OCI-LY7 (cell line): ENCODE results near the gene ARHGEF40. TPM values are rescaled to one million over a fixed set of nuclear protein-coding genes. Genes with fewer than 3 reads are reported as not detected.

Experiments
- BruUV-seq: library from RNA; stranded (reverse); fragments of 400-500 nt; replicated peaks from 2 replicates; lab custom pipeline; 2021; lab: Mats Ljungman, UMichigan
- CTCF ChIA-PET: fragments of 300-600 bp; sonication (Branson Sonifier 250); formaldehyde crosslinking; loops from one replicate; lab custom pipeline; 2022; ENCODE audit warnings: antibody characterized with exemption; ENCODE audit not compliant: unreplicated experiment; lab: Charles Lee
- POLR2A ChIA-PET: fragments of 300-600 bp; sonication (Branson Sonifier 250); formaldehyde crosslinking; loops from one replicate; lab custom pipeline; 2022; ENCODE audit warnings: antibody characterized with exemption; lab: Charles Lee
- DNase-seq: peaks from one replicate; pipeline ENCODE4 v3.0.0-alpha.2; 2015; ENCODE audit warnings: low spot score
- H2AFZ ChIP-seq: fragments of 200-600 bp; sonication (generic), shearing (Covaris generic); 2 replicates; pipeline ENCODE4 v1.6.1; 2014; ENCODE audit warnings: mild to moderate bottlenecking, antibody characterized with exemption, low read length, moderate library complexity
- H3K27ac ChIP-seq: fragments of 200-600 bp; sonication (generic); 2 replicates; pipeline ENCODE4 v1.5.1; 2014; ENCODE audit warnings: mixed run types, low read depth, mild to moderate bottlenecking, moderate library complexity, low read length, inconsistent platforms; ENCODE audit not compliant: poor library complexity, severe bottlenecking
- H3K36me3 ChIP-seq: fragments of 200-600 bp; sonication (generic); 2 replicates; pipeline ENCODE4 v1.6.1; 2014; ENCODE audit warnings: mild to moderate bottlenecking, antibody characterized with exemption, low read length, moderate library complexity, mixed read lengths; ENCODE audit not compliant: insufficient read depth
- H3K4me1 ChIP-seq: fragments of 200-600 bp; sonication (generic); 2 replicates; pipeline ENCODE4 v1.5.1; 2014; ENCODE audit warnings: mild to moderate bottlenecking, low read length; ENCODE audit not compliant: insufficient read depth, poor library complexity, severe bottlenecking
- H3K4me2 ChIP-seq: fragments of 200-600 bp; sonication (generic); 2 replicates; pipeline ENCODE4 v1.6.1; 2014; ENCODE audit warnings: mild to moderate bottlenecking, low read length
- H3K4me3 ChIP-seq: fragments of 200-600 bp; sonication (generic); 2 replicates; pipeline ENCODE4 v1.5.1; 2014; ENCODE audit warnings: mild to moderate bottlenecking, low read depth, low read length; ENCODE audit not compliant: poor library complexity, severe bottlenecking
- H3K79me2 ChIP-seq: fragments of 200-600 bp; sonication (generic); 2 replicates; pipeline ENCODE4 v1.6.1; 2016; ENCODE audit warnings: low read depth, mild to moderate bottlenecking, low read length, moderate library complexity, mixed read lengths; ENCODE audit not compliant: insufficient read depth
- H3K9me2 ChIP-seq: fragments of 200-600 bp; sonication (generic); 2 replicates; pipeline ENCODE4 v1.6.1; 2016; ENCODE audit warnings: mild to moderate bottlenecking, low read length, mixed read lengths; ENCODE audit not compliant: insufficient read depth
- H3K9me3 ChIP-seq: fragments of 200-600 bp; sonication (generic); 2 replicates; pipeline ENCODE4 v1.6.1; 2014; ENCODE audit warnings: mild to moderate bottlenecking, mixed run types, low read length, mixed read lengths
- H4K20me1 ChIP-seq: fragments of 200-600 bp; sonication (generic); 2 replicates; pipeline ENCODE4 v1.6.1; 2014; ENCODE audit warnings: mild to moderate bottlenecking, antibody characterized with exemption, low read length, moderate library complexity, mixed read lengths; ENCODE audit not compliant: insufficient read depth
- CTCF ChIP-seq: fragments of 200-600 bp; sonication (generic); conservative IDR thresholded peaks from 2 replicates; pipeline ENCODE4 v1.5.1; 2014; ENCODE audit warnings: mild to moderate bottlenecking, antibody characterized with exemption, low read length, moderate library complexity, mixed read lengths
- EZH2phosphoT487 ChIP-seq: fragments of 200-600 bp; sonication (generic); IDR thresholded peaks from 2 replicates; pipeline ENCODE4 v1.6.1; 2018; ENCODE audit warnings: low read depth, borderline replicate concordance, mild to moderate bottlenecking, mixed run types, antibody characterized with exemption, low read length, moderate library complexity, mixed read lengths
- intact Hi-C: fragments of 100-400 bp; cut with micrococcal nuclease; formaldehyde crosslinking; loops from one replicate; pipeline ENCODE4 v1.10.0; 2022; ENCODE audit not compliant: unreplicated experiment
- total RNA-seq, 2 experiments: library from RNA; depleted of rRNA in 1 of 2; stranded (reverse); fragments of >200 nt in 1 of 2; shearing (Covaris generic) in 1 of 2; gene quantifications; 2 replicates each; pipeline ENCODE4 v1.2.3, GENCODE V29; 2014 to 2022

Gene ARHGEF40
- total RNA-seq, 2 experiments from 2014 or later = 1.3 to 2.0 TPM

- ChIA-PET POLR2A (interaction anchor here (0.7 kb wide), 1 partner anchor 18 kb away, joined by 3 read pairs; no protein-coding TSS in a partner anchor), CTCF (no interaction called here)
- Histone ChIP-seq H3K27ac (no peak overlapping the region), H3K79me2 (no peaks in the 10 kb centered on the region), H3K9me3 (no peaks in the 10 kb centered on the region), H3K4me3 (no peak overlapping the region), H3K4me2 (no peak overlapping the region), H3K36me3 (no peaks in the 10 kb centered on the region), H3K4me1 (no peaks in the 10 kb centered on the region), H3K9me2 (no peaks in the 10 kb centered on the region), H4K20me1 (no peaks in the 10 kb centered on the region), H2AFZ (no peak overlapping the region)
- intact Hi-C loops = no loop called here
- TF ChIP-seq CTCF = no peak
- TF ChIP-seq EZH2phosphoT487 = no peak
- DNase-seq = no peak
- BruUV-seq = no TSS peak
Measured at GRCh38 chr14:21053184-21054122, 16.7 kb upstream of the ARHGEF40 start.

- CTCF ChIA-PET = no interaction called here
- intact Hi-C loops = no loop called here
- BruUV-seq = no TSS peak
- H3K79me2 ChIP-seq = no peaks in the 10 kb centered on the region
- TF ChIP-seq EZH2phosphoT487 (no peak), CTCF (no peak)
- H3K9me3 ChIP-seq = no peaks in the 10 kb centered on the region
- H3K4me3 ChIP-seq = no peak overlapping the region
- no peak for DNase-seq
- H3K36me3 ChIP-seq = no peaks in the 10 kb centered on the region
- H3K4me2 ChIP-seq = no peak overlapping the region
- no peaks in the 10 kb centered on the region for H3K9me2 ChIP-seq
- H4K20me1 ChIP-seq = no peaks in the 10 kb centered on the region
- POLR2A ChIA-PET = no interaction called here
- no peak overlapping the region for H3K27ac ChIP-seq
- no peak overlapping the region for H2AFZ ChIP-seq
- H3K4me1 ChIP-seq = no peaks in the 10 kb centered on the region
Measured at GRCh38 chr14:21054123-21054767, 15.9 kb upstream of the ARHGEF40 start.

- ChIA-PET CTCF (no interaction called here), POLR2A (no interaction called here)
- intact Hi-C loops = no loop called here
- Histone ChIP-seq H3K4me1 (no peaks in the 10 kb centered on the region), H3K79me2 (no peaks in the 10 kb centered on the region), H3K27ac (no peak overlapping the region), H3K9me3 (no peaks in the 10 kb centered on the region), H3K9me2 (no peaks in the 10 kb centered on the region), H3K4me3 (no peak overlapping the region), H4K20me1 (no peaks in the 10 kb centered on the region), H2AFZ (no peak overlapping the region), H3K36me3 (no peaks in the 10 kb centered on the region), H3K4me2 (no peak overlapping the region)
- BruUV-seq = no TSS peak
- TF ChIP-seq CTCF (no peak), EZH2phosphoT487 (no peak)
- DNase-seq = no peak
Measured at GRCh38 chr14:21054768-21055145, 15.3 kb upstream of the ARHGEF40 start.
